ENCODE data around the gene C18orf63.
A peak's percentile ranks its signal among the peaks of the same experiment; 100 is the strongest.

C18orf63 gene

GRCh38 chr18:74356959-74357358 lies 41.3 kb downstream of the C18orf63 start:
- no peaks in the 10 kb centered on the region for H3K27me3 ChIP-seq (replicated peaks; ENCODE audit: control insufficient read depth, insufficient read depth, low read length)
- H3K4me3 ChIP-seq (ENCODE audit: low read length): no peak overlapping the region
- no peaks in the 10 kb centered on the region for H3K4me1 ChIP-seq (ENCODE audit: control insufficient read depth, insufficient read depth, low read length)
- H3K9ac ChIP-seq (ENCODE audit: low read length): no peak overlapping the region
- no peaks in the 10 kb centered on the region for H3K9me3 ChIP-seq (ENCODE audit: control insufficient read depth, low read length)
- no peak for DNase-seq (ENCODE audit: low read depth)
- no peaks in the 10 kb centered on the region for H3K36me3 ChIP-seq (ENCODE audit: control insufficient read depth, insufficient read depth, low read length, severe bottlenecking)

GRCh38 chr18:74360852-74361655 lies 45.4 kb downstream of the C18orf63 start:
- no peak for DNase-seq (ENCODE audit: low read depth)
- Histone ChIP-seq H3K9ac (ENCODE audit: low read length) (no peak overlapping the region), H3K9me3 (ENCODE audit: control insufficient read depth, low read length) (no peaks in the 10 kb centered on the region), H3K4me3 (ENCODE audit: low read length) (no peak overlapping the region), H3K4me1 (ENCODE audit: control insufficient read depth, insufficient read depth, low read length) (no peaks in the 10 kb centered on the region), H3K27me3 (replicated peaks; ENCODE audit: control insufficient read depth, insufficient read depth, low read length) (no peaks in the 10 kb centered on the region), H3K36me3 (ENCODE audit: control insufficient read depth, insufficient read depth, low read length, severe bottlenecking) (no peaks in the 10 kb centered on the region)

DNA sequence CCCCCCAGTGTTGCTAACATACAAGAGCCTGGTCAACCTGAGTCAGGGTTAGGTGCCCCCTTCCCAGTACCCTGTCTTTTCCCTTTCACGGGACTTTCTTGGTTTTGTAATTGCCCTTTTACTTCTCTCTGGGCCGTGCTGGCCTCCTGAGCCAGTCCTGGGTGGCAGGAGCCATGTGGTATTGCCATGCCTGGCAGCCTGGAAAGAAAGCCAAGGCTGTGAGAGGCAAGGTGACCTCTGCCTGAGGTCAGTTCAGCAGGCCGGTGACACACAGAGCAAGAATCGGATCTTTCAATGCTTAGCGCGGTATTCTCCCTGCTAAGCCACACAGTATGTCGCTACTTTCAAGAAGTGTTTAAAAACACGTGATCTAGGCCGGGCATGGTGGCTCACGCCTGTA lies 52.3 kb downstream of the C18orf63 start:
- no peaks in the 10 kb centered on the region for H3K9me3 ChIP-seq (ENCODE audit: control insufficient read depth, low read length)
- no peak overlapping the region for H3K9ac ChIP-seq (ENCODE audit: low read length)
- no peaks in the 10 kb centered on the region for H3K36me3 ChIP-seq (ENCODE audit: control insufficient read depth, insufficient read depth, low read length, severe bottlenecking)

DNA sequence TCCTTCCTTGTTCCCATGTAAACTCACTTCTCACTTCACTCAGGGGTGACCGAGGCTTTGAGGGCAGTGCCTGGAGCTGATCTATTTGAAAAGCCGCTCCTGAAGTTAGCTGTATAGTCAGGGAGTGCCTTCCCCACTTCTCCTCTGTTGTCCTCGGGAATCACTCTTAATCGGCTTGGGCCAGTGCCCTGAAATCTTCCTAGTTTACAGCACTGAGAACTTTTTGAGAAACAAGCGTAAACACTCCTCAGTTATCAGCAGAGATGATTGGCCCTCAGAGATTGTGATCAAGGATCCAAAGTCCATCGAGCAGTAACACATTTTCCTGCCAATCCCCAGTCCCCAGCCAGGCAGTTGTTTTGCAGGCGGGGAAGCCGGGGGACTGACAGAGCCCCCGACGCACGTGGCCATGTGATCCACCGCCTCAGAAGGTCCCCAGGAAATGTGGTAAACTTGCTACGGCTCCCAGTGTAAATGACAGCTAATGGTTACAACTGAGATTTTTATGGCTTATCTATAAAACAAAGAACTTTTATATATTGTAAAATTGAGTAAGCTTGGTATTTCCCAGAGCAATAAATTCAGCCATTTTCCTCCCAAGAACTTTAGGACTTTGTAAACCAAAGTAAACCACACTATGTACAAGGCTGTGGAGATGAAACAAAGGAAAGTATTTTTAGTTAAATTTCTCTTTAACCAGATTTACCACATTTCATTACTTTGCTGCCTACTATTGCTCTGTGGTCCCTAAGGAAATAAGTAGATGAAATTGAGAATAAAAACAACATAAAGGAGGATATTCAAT lies 53.5 kb downstream of the C18orf63 start:
- H3K36me3 ChIP-seq (ENCODE audit: control insufficient read depth, insufficient read depth, low read length, severe bottlenecking): no peaks in the 10 kb centered on the region
- H3K9me3 ChIP-seq (ENCODE audit: control insufficient read depth, low read length): no peaks in the 10 kb centered on the region
- H3K4me3 ChIP-seq (ENCODE audit: low read length): peak overlapping the region; percentile 61
- H3K27me3 ChIP-seq (replicated peaks; ENCODE audit: control insufficient read depth, insufficient read depth, low read length): no peaks in the 10 kb centered on the region
- no peak overlapping the region for H3K9ac ChIP-seq (ENCODE audit: low read length)
- DNase-seq (ENCODE audit: low read depth): no peak
- peaks cover 12% of the 10 kb centered on the region for H3K4me1 ChIP-seq (ENCODE audit: control insufficient read depth, insufficient read depth, low read length)

More for the DNA sequence above, 52.3 kb downstream of the C18orf63 start:
- Histone ChIP-seq H3K27me3 (replicated peaks; ENCODE audit: control insufficient read depth, insufficient read depth, low read length) (no peaks in the 10 kb centered on the region), H3K4me1 (ENCODE audit: control insufficient read depth, insufficient read depth, low read length) (peaks cover 12% of the 10 kb centered on the region), H3K4me3 (ENCODE audit: low read length) (no peak overlapping the region)
- no peak for DNase-seq (ENCODE audit: low read depth)

DNA sequence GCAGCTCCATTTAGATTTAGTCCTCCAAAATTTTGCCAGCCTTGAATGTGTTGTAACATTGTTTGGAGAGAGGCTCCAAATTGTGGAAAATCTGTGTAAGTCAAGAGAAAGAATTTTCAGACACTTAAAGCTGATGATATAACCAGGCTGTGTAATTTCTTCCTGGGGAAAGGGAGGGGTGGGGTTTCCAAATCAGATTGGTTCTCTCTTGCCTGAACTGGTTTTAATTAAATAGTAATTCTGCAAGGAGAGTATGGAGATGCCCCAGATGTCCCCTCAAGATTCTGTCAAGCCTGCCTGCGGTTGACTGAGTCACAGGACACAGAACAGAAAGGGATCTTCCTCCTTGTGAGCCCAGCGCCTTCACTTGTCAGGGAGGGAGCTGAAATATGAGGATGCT lies 54.5 kb downstream of the C18orf63 start:
- Histone ChIP-seq H3K36me3 (ENCODE audit: control insufficient read depth, insufficient read depth, low read length, severe bottlenecking) (no peaks in the 10 kb centered on the region), H3K9me3 (ENCODE audit: control insufficient read depth, low read length) (no peaks in the 10 kb centered on the region), H3K9ac (ENCODE audit: low read length) (no peak overlapping the region), H3K4me3 (ENCODE audit: low read length) (no peak overlapping the region), H3K27me3 (replicated peaks; ENCODE audit: control insufficient read depth, insufficient read depth, low read length) (no peaks in the 10 kb centered on the region), H3K4me1 (ENCODE audit: control insufficient read depth, insufficient read depth, low read length) (peaks cover 12% of the 10 kb centered on the region)
- DNase-seq (ENCODE audit: low read depth): peak; percentile 7

GRCh38 chr18:74373428-74373827 lies 57.8 kb downstream of the C18orf63 start:
- no peak overlapping the region for H3K4me3 ChIP-seq (ENCODE audit: low read length)
- no peak for DNase-seq (ENCODE audit: low read depth)
- no peaks in the 10 kb centered on the region for H3K27me3 ChIP-seq (replicated peaks; ENCODE audit: control insufficient read depth, insufficient read depth, low read length)
- H3K9me3 ChIP-seq (ENCODE audit: control insufficient read depth, low read length): no peaks in the 10 kb centered on the region
- H3K9ac ChIP-seq (ENCODE audit: low read length): no peak overlapping the region
- no peaks in the 10 kb centered on the region for H3K36me3 ChIP-seq (ENCODE audit: control insufficient read depth, insufficient read depth, low read length, severe bottlenecking)
- H3K4me1 ChIP-seq (ENCODE audit: control insufficient read depth, insufficient read depth, low read length): peaks cover 21% of the 10 kb centered on the region

GRCh38 chr18:74375999-74376398 lies 60.4 kb downstream of the C18orf63 start:
- H3K9ac ChIP-seq (ENCODE audit: low read length): no peak overlapping the region
- H3K27me3 ChIP-seq (replicated peaks; ENCODE audit: control insufficient read depth, insufficient read depth, low read length): no peaks in the 10 kb centered on the region
- no peaks in the 10 kb centered on the region for H3K9me3 ChIP-seq (ENCODE audit: control insufficient read depth, low read length)
- peaks cover 12% of the 10 kb centered on the region for H3K4me1 ChIP-seq (ENCODE audit: control insufficient read depth, insufficient read depth, low read length)
- no peak for DNase-seq (ENCODE audit: low read depth)
- H3K36me3 ChIP-seq (ENCODE audit: control insufficient read depth, insufficient read depth, low read length, severe bottlenecking): no peaks in the 10 kb centered on the region
- H3K4me3 ChIP-seq (ENCODE audit: low read length): no peak overlapping the region

- Histone ChIP-seq H3K9ac (ENCODE audit: low read length) (no peak overlapping the region), H3K27me3 (replicated peaks; ENCODE audit: control insufficient read depth, insufficient read depth, low read length) (no peaks in the 10 kb centered on the region), H3K9me3 (ENCODE audit: control insufficient read depth, low read length) (no peaks in the 10 kb centered on the region), H3K36me3 (ENCODE audit: control insufficient read depth, insufficient read depth, low read length, severe bottlenecking) (no peaks in the 10 kb centered on the region), H3K4me3 (ENCODE audit: low read length) (no peak overlapping the region), H3K4me1 (ENCODE audit: control insufficient read depth, insufficient read depth, low read length) (peaks cover 12% of the 10 kb centered on the region)
- no peak for DNase-seq (ENCODE audit: low read depth)
These were observed 60.9 kb downstream of the C18orf63 start for GRCh38 chr18:74376523-74376922.

- Histone ChIP-seq H3K36me3 (ENCODE audit: control insufficient read depth, insufficient read depth, low read length, severe bottlenecking) (no peaks in the 10 kb centered on the region), H3K9ac (ENCODE audit: low read length) (no peak overlapping the region), H3K4me3 (ENCODE audit: low read length) (no peak overlapping the region), H3K9me3 (ENCODE audit: control insufficient read depth, low read length) (no peaks in the 10 kb centered on the region), H3K27me3 (replicated peaks; ENCODE audit: control insufficient read depth, insufficient read depth, low read length) (peaks cover 12% of the 10 kb centered on the region), H3K4me1 (ENCODE audit: control insufficient read depth, insufficient read depth, low read length) (peaks cover 12% of the 10 kb centered on the region)
- no peak for DNase-seq (ENCODE audit: low read depth)
These were observed 62.1 kb downstream of the C18orf63 start for GRCh38 chr18:74377776-74378175.

DNA sequence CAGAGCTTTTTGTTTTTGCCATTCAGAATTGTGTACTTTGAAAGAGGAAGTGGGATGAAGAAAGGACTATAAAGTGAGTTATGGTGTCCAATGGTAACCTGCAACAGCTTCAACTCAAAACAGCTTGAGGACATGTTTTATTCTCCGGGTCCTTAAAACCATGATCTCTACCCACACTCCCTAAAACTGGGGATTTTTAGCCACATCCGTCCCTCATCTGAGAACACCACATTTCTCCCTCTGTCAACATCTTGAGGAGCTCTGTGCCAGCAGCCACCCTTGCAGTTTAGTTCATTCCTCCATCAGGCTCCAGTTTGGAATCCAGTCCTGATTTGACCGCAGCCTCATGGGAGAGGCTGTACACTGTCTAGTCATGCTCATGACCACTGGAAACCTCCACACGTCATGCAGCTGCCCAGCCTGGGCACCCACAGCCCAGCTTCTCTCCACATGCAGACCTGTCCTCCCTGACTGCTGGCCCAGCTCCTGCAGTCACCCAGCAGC lies 62.6 kb downstream of the C18orf63 start:
- no peak for DNase-seq (ENCODE audit: low read depth)
- Histone ChIP-seq H3K9ac (ENCODE audit: low read length) (no peak overlapping the region), H3K27me3 (replicated peaks; ENCODE audit: control insufficient read depth, insufficient read depth, low read length) (peaks cover 12% of the 10 kb centered on the region)

GRCh38 chr18:74380916-74381315 lies 65.3 kb downstream of the C18orf63 start:
- H3K36me3 ChIP-seq (ENCODE audit: control insufficient read depth, insufficient read depth, low read length, severe bottlenecking): no peaks in the 10 kb centered on the region
- peaks cover 26% of the 10 kb centered on the region for H3K27me3 ChIP-seq (replicated peaks; ENCODE audit: control insufficient read depth, insufficient read depth, low read length)
- H3K4me3 ChIP-seq (ENCODE audit: low read length): no peak overlapping the region
- no peaks in the 10 kb centered on the region for H3K9me3 ChIP-seq (ENCODE audit: control insufficient read depth, low read length)
- DNase-seq (ENCODE audit: low read depth): no peak
- H3K9ac ChIP-seq (ENCODE audit: low read length): no peak overlapping the region
- H3K4me1 ChIP-seq (ENCODE audit: control insufficient read depth, insufficient read depth, low read length): peaks cover 12% of the 10 kb centered on the region

More for the DNA sequence above, 62.6 kb downstream of the C18orf63 start:
- peaks cover 12% of the 10 kb centered on the region for H3K4me1 ChIP-seq (ENCODE audit: control insufficient read depth, insufficient read depth, low read length)
- no peaks in the 10 kb centered on the region for H3K9me3 ChIP-seq (ENCODE audit: control insufficient read depth, low read length)
- H3K4me3 ChIP-seq (ENCODE audit: low read length): no peak overlapping the region
- H3K36me3 ChIP-seq (ENCODE audit: control insufficient read depth, insufficient read depth, low read length, severe bottlenecking): no peaks in the 10 kb centered on the region
